GM21423 (cell line): Measurements from ENCODE around the gene TSPYL2.

Experiments used
- ATAC-seq: cut with Tn5 transposase; IDR thresholded peaks from one replicate; pipeline ENCODE4 v1.9.1; 2021; ENCODE audit warnings: mild to moderate bottlenecking, moderate library complexity; ENCODE audit not compliant: unreplicated experiment

Gene TSPYL2

DNA sequence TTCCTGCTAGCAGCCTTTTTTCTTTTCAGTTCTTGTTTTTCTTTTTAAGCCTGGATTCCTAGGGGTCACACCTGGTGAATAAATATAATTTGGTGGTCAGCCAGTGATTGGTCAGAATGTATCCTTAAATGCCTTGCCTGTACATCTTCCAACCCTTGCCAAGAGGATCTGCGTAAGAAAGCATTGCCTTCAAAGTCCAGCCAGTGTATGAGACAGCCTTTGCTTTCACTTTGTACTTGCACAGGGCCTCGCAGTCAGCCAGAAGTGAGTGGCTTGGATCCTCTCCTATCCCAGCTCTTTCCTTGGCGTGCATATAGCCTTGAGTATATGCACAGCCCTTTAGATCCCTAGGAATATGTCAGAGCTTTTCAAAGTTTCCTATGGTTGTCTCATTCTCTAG is 33.9 kb downstream of the TSPYL2 start:
- no peak for ATAC-seq

- no peak for ATAC-seq
Observed at GRCh38 chrX:53122013-53122412, 39.8 kb downstream of the TSPYL2 start.

GRCh38 chrX:53125506-53125905 is 43.3 kb downstream of the TSPYL2 start:
- ATAC-seq, result no peak

DNA sequence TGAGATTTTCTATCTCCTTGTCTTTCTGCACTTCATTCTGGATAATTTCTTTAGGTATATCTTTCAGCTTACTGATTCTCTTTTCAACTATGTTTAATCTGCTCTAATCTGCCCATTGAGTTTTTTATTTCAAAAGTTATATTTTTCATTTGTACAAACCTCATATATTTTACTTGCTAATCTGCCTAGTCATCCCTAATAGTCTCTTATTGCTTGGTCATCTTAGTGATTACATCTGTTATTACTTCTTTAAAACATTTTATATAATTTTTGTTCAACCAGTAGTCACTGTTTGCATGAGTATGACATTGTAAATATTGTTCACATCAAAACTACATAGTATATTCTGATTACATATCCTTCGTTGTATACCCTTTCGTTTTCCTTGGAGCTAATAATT is 44.2 kb downstream of the TSPYL2 start:
- no peak for ATAC-seq

DNA sequence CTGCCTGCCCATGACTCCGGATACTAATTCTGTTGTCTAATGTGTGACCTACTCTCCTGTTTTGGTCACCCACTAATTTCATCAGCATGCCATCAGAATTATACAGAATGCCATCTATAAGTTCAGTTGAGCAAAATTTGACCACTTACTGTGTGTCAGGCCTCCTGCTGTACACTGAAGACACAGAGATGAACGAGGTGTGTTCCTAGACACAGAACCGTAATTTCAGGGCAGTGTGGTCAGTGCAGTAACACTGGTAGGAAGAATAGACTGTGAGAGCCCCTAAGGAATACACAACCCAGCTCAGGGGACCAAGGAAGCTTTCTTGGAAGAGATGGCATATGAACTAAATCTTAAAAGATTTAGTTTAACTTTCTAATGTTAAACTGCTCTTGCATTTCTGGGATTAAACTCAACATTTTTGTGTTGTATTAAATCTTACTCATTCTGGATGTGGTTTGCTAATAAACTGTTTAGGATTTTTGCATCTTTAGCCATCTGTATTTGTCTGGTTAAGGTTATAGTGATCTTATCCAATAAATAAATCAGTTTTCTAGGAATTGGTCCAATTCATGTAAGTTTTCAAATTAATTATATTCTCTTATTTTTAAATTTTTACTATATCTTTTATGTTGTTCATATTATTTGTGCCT is 46.1 kb downstream of the TSPYL2 start:
- no peak for ATAC-seq

DNA sequence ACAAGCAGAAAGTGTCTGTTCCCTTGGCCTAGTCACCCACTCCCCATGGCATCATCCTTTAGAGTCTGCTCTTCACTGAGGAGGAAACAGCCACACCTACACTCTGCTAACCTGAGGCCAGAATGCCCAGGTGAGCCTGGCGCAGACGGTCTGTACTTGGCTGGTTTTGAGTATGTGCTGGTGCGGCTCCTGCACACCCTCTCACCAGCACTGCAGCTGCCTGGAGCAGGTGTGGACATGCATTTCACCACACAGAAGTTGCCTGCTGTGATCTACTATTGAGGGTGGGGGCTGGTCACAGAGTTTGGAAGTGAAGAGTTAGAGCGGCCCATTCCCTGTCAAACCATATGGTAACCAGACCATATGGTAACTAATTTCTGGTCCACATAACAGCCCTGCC is 51.2 kb downstream of the TSPYL2 start:
- ATAC-seq, result no peak

- ATAC-seq, result no peak
Observed at GRCh38 chrX:53135581-53135980, 53.4 kb downstream of the TSPYL2 start.
